Transverse colon (tissue), 4 donors: Measurements from ENCODE around the gene GTF3C5.

Experiments used
- EP300 ChIP-seq: sonication (generic); formaldehyde crosslinking; IDR thresholded peaks from one replicate; pipeline ENCODE4 v1.6.1; 2017; ENCODE audit warnings: antibody characterized with exemption, low read depth
- POLR2A ChIP-seq: fragments of 450-650 bp; IDR thresholded peaks from one replicate; pipeline ENCODE4 v1.6.1; 2016; ENCODE audit warnings: antibody characterized with exemption, mild to moderate bottlenecking, moderate library complexity
- POLR2AphosphoS5 ChIP-seq, 3 donors: sonication (generic); formaldehyde crosslinking; IDR thresholded peaks; one replicate each; pipeline ENCODE4 v1.6.1; 2016; ENCODE audit warnings: antibody characterized with exemption in 3 of 3
- TF ChIP-seq, protein P1 (sequence below), 5 experiments: fragments of 200-600 bp in 3 of 5; fragments of 450-650 bp in 2 of 5; sonication (generic) in 3 of 5; IDR thresholded peaks; 1 replicate in 2 of 5; 2 replicates in 3 of 5; pipeline ENCODE4 v1.5.1; 2016 to 2017; ENCODE audit warnings: antibody characterized with exemption in 5 of 5, inconsistent platforms in 3 of 5, mild to moderate bottlenecking in 2 of 5, moderate library complexity in 1 of 5

DNA sequence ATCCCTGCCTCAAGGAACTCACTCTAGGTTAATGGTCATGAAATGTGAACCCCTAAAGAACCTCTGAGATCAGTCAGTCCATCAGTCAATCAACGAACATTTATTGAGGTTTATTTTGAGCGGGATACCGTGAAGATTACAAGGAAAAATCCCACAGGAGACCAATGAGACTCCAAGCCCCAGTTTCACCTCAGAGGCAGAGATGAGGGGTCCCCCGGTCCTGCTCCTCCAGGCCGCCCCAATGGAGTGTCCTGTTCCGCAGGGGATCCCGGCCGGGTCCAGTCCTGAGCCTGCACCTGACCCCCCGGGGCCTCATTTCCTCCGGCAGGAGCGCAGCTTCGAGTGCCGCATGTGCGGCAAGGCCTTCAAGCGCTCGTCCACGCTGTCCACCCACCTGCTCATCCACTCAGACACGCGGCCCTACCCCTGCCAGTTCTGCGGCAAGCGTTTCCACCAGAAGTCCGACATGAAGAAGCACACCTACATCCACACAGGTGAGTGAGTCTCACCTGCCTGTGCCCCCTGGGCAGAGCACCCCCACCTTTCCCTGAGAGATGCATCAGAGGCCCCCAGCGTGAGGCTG is 41.3 kb upstream of the GTF3C5 start:
- TF ChIP-seq, protein P1, sequence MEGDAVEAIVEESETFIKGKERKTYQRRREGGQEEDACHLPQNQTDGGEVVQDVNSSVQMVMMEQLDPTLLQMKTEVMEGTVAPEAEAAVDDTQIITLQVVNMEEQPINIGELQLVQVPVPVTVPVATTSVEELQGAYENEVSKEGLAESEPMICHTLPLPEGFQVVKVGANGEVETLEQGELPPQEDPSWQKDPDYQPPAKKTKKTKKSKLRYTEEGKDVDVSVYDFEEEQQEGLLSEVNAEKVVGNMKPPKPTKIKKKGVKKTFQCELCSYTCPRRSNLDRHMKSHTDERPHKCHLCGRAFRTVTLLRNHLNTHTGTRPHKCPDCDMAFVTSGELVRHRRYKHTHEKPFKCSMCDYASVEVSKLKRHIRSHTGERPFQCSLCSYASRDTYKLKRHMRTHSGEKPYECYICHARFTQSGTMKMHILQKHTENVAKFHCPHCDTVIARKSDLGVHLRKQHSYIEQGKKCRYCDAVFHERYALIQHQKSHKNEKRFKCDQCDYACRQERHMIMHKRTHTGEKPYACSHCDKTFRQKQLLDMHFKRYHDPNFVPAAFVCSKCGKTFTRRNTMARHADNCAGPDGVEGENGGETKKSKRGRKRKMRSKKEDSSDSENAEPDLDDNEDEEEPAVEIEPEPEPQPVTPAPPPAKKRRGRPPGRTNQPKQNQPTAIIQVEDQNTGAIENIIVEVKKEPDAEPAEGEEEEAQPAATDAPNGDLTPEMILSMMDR (IDR thresholded peaks at IDR 0.05) = no peak
- no peak for TF ChIP-seq POLR2AphosphoS5 (IDR thresholded peaks at IDR 0.05)
- no peak for TF ChIP-seq EP300
- no peak for TF ChIP-seq POLR2A
